Panc1 (cell line): Measurements from ENCODE around the gene DPM3. TPM values are rescaled to one million over a fixed set of nuclear protein-coding genes. Genes with fewer than 3 reads are reported as not detected.
"Not testable (repeated sequence)": the region's sequence is repeated elsewhere in the genome, so short reads cannot be mapped to it uniquely, and the experiment has no call there.

Experiments used
- ATAC-seq: fragments of 200-7000 bp; cut with Tn5 transposase; 2 replicates; pipeline ENCODE4 v1.9.1; 2020; ENCODE audit warnings: mild to moderate bottlenecking, moderate library complexity
- BruUV-seq: library from RNA; stranded (reverse); fragments of 400-500 nt; replicated peaks from 2 replicates; lab custom pipeline; 2021; lab: Mats Ljungman, UMichigan
- CTCF ChIA-PET: fragments of 300-600 bp; sonication (Branson Sonifier 250); formaldehyde crosslinking; loops from one replicate; lab custom pipeline; 2022; ENCODE audit warnings: antibody characterized with exemption; lab: Charles Lee
- POLR2A ChIA-PET: fragments of 300-600 bp; sonication (Branson Sonifier 250); formaldehyde crosslinking; loops from one replicate; lab custom pipeline; 2022; ENCODE audit warnings: antibody characterized with exemption; lab: Charles Lee
- DNase-seq: peaks from one replicate; pipeline ENCODE4 v3.0.0-alpha.2; 2010; ENCODE audit warnings: low read depth, low spot score
- H3K27ac ChIP-seq: 2 replicates; pipeline ENCODE4 v1.5.1; 2011; ENCODE audit warnings: mild to moderate bottlenecking, low read length, inconsistent platforms
- H3K27me3 ChIP-seq: fragments of 200-500 bp; sonication (Bioruptor generic); 2 replicates; pipeline ENCODE4 v1.6.0; 2014; ENCODE audit warnings: low read length, inconsistent platforms; ENCODE audit not compliant: control insufficient read depth, insufficient read depth
- H3K36me3 ChIP-seq: fragments of 200-500 bp; sonication (Bioruptor generic); 2 replicates; pipeline ENCODE4 v1.5.1; 2014; ENCODE audit warnings: inconsistent platforms, mild to moderate bottlenecking, low read length, moderate library complexity; ENCODE audit not compliant: control insufficient read depth, insufficient read depth
- H3K4me1 ChIP-seq: 2 replicates; pipeline ENCODE4 v1.5.1; 2011; ENCODE audit warnings: inconsistent platforms, mild to moderate bottlenecking, low read length, moderate library complexity; ENCODE audit not compliant: control insufficient read depth, insufficient read depth
- H3K4me3 ChIP-seq, 2 experiments: 2 replicates each; pipeline ENCODE4 v1.5.1; 2011 to 2012; ENCODE audit warnings: low read depth in 2 of 2, low read length in 2 of 2, mild to moderate bottlenecking in 2 of 2, inconsistent platforms in 1 of 2, moderate library complexity in 1 of 2
- H3K9me3 ChIP-seq: fragments of 200-500 bp; sonication (Bioruptor generic); 2 replicates; pipeline ENCODE4 v1.5.1; 2014; ENCODE audit warnings: low read depth, mild to moderate bottlenecking, inconsistent platforms, low read length, moderate library complexity; ENCODE audit not compliant: control insufficient read depth, insufficient read depth
- POLR2AphosphoS5 ChIP-seq: IDR thresholded peaks from 2 replicates; pipeline ENCODE4 v1.6.1; 2012; ENCODE audit warnings: mild to moderate bottlenecking, low read depth, low read length, moderate library complexity
- SIN3A ChIP-seq: IDR thresholded peaks from 2 replicates; pipeline ENCODE4 v1.6.1; 2012; ENCODE audit warnings: low read depth, mild to moderate bottlenecking, low read length, moderate library complexity, borderline replicate concordance; ENCODE audit not compliant: insufficient read depth
- TCF7L2 ChIP-seq: IDR thresholded peaks from 2 replicates; pipeline ENCODE4 v1.6.1; 2011; ENCODE audit warnings: mild to moderate bottlenecking, low read depth, low read length, inconsistent platforms
- in situ Hi-C: cut with HindIII; loops from 2 replicates; pipeline ENCODE4 v1.10.0; 2016; ENCODE audit warnings: low sequenced_read_pairs, low pct_unique_long_range_greater_than_20kb
- intact Hi-C: fragments of 100-400 bp; cut with micrococcal nuclease; formaldehyde crosslinking; loops from one replicate; pipeline ENCODE4 v1.10.0; 2022; ENCODE audit not compliant: unreplicated experiment
- total RNA-seq: library from RNA; stranded (reverse); gene quantifications from one replicate; pipeline ENCODE4 v1.2.1, GENCODE V29; 2021; ENCODE audit not compliant: unreplicated experiment
- TF ChIP-seq, protein P1 (sequence below): fragments of 450-650 bp; IDR thresholded peaks from 2 replicates; pipeline ENCODE4 v1.5.1; 2017; ENCODE audit warnings: mild to moderate bottlenecking
- TF ChIP-seq, protein P2 (sequence below), 2 experiments: IDR thresholded peaks; 2 replicates each; pipeline ENCODE4 v1.6.1; 2011 to 2012; ENCODE audit warnings: low read depth in 2 of 2, control low read depth in 1 of 2, low read length in 1 of 2, mild to moderate bottlenecking in 1 of 2, moderate library complexity in 1 of 2; ENCODE audit not compliant: insufficient read depth in 1 of 2

Gene DPM3
- total RNA-seq, 1 experiment from 2014 or later = 66.0 TPM

DNA sequence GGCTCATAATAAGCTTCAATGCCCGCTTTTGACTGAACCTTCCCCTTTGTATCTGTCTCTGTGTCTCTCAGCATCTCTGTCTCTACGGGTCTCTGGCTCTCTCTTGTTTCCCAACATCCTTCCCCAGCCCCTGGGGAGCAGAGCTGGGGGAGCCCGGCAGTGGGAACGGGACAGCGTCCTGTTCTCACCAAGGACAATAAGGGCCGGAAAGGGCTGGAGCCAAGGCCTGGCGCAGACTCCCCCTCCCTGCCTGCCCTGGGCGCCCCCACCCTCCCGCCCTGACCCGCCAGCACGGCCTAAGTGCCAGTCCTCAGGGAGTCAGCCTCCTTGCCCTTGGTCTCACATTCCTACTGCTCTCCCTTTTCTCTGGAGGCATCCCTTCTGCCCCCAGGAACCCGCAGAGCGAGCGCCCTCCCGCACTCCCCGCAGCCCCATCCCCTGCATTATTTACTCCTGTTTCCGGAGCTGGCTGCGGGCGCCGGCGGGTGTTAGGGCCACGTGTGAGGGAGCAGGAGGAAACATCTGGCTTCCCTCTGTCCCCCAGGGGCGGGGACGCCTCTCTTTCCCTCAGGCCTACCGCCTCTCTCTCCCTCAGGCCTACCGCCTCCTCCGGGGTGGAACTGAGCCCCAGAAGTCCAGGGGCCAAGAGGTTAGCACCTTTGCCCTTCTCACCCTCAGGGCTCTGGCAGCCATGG is 26.3 kb upstream of the DPM3 start:
- in situ Hi-C loops (no loop called here), intact Hi-C loops (no loop called here)
- H3K27ac ChIP-seq = no peak overlapping the region
- peaks cover 6% of the 10 kb centered on the region for H3K4me1 ChIP-seq
- DNase-seq (no peak), ATAC-seq (no peak)
- H3K9me3 ChIP-seq = no peaks in the 10 kb centered on the region
- no TSS peak for BruUV-seq
- H3K36me3 ChIP-seq = no peaks in the 10 kb centered on the region; the same call in 1 of the 2 replicates
- TF ChIP-seq, protein P1, sequence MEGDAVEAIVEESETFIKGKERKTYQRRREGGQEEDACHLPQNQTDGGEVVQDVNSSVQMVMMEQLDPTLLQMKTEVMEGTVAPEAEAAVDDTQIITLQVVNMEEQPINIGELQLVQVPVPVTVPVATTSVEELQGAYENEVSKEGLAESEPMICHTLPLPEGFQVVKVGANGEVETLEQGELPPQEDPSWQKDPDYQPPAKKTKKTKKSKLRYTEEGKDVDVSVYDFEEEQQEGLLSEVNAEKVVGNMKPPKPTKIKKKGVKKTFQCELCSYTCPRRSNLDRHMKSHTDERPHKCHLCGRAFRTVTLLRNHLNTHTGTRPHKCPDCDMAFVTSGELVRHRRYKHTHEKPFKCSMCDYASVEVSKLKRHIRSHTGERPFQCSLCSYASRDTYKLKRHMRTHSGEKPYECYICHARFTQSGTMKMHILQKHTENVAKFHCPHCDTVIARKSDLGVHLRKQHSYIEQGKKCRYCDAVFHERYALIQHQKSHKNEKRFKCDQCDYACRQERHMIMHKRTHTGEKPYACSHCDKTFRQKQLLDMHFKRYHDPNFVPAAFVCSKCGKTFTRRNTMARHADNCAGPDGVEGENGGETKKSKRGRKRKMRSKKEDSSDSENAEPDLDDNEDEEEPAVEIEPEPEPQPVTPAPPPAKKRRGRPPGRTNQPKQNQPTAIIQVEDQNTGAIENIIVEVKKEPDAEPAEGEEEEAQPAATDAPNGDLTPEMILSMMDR = no peak
- TF ChIP-seq POLR2AphosphoS5 (no peak), SIN3A (no peak), TCF7L2 (no peak)
- TF ChIP-seq, protein P2, sequence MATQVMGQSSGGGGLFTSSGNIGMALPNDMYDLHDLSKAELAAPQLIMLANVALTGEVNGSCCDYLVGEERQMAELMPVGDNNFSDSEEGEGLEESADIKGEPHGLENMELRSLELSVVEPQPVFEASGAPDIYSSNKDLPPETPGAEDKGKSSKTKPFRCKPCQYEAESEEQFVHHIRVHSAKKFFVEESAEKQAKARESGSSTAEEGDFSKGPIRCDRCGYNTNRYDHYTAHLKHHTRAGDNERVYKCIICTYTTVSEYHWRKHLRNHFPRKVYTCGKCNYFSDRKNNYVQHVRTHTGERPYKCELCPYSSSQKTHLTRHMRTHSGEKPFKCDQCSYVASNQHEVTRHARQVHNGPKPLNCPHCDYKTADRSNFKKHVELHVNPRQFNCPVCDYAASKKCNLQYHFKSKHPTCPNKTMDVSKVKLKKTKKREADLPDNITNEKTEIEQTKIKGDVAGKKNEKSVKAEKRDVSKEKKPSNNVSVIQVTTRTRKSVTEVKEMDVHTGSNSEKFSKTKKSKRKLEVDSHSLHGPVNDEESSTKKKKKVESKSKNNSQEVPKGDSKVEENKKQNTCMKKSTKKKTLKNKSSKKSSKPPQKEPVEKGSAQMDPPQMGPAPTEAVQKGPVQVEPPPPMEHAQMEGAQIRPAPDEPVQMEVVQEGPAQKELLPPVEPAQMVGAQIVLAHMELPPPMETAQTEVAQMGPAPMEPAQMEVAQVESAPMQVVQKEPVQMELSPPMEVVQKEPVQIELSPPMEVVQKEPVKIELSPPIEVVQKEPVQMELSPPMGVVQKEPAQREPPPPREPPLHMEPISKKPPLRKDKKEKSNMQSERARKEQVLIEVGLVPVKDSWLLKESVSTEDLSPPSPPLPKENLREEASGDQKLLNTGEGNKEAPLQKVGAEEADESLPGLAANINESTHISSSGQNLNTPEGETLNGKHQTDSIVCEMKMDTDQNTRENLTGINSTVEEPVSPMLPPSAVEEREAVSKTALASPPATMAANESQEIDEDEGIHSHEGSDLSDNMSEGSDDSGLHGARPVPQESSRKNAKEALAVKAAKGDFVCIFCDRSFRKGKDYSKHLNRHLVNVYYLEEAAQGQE (IDR thresholded peaks at IDR 0.05; ENCODE audit: insufficient read depth in 1 of 2, low read depth in 2 of 2, low read length in 1 of 2) = no peak
- H3K4me3 ChIP-seq = no peak overlapping the region
- ChIA-PET CTCF (interaction anchor here (0.5 to 3.3 kb wide), 9 partner anchors 27 to 165 kb away, joined by 3 to 27 read pairs (median 4); no protein-coding TSS in a partner anchor), POLR2A (interaction anchor here (0.7 to 1.2 kb wide), 2 partner anchors 27 to 35 kb away, joined by 3 read pairs; no protein-coding TSS in a partner anchor)
- no peaks in the 10 kb centered on the region for H3K27me3 ChIP-seq

DNA sequence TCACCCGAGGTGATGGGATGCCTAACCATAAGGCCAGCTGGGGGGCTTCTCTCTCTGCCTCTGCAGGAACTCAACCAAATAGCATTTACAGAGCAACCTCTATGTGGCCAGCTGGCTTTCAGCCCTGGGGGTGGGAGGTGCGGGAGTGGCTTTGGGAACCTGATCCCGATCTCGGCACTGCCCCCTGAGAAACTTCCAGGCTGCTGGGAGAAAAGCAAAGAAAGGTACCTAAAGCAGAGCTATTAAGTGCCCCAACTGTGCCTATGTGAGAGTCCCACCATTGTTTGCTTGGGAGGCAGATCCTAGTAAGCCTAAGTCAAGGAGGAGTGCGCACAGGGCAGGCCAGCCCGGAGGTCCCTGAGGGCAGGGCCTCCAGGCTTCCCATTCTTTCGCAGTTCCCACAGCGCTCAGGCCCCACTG is 25.7 kb upstream of the DPM3 start:
- Histone ChIP-seq H3K36me3 (no peaks in the 10 kb centered on the region; the same call in 1 of the 2 replicates), H3K9me3 (no peaks in the 10 kb centered on the region), H3K27ac (no peak overlapping the region), H3K4me3 (no peak overlapping the region), H3K4me1 (peaks cover 6% of the 10 kb centered on the region; the same call in 1 of the 2 replicates), H3K27me3 (no peaks in the 10 kb centered on the region)
- ATAC-seq (no peak), DNase-seq (no peak)
- CTCF ChIA-PET = interaction anchor here (0.5 kb wide), 1 partner anchor 165 kb away, joined by 3 read pairs; no protein-coding TSS in a partner anchor
- intact Hi-C loops (no loop called here), in situ Hi-C loops (no loop called here)
- no TSS peak for BruUV-seq
- TF ChIP-seq, protein P1 = no peak
- TF ChIP-seq SIN3A = no peak
- TF ChIP-seq TCF7L2 = no peak
- TF ChIP-seq, protein P2 (IDR thresholded peaks at IDR 0.05; ENCODE audit: insufficient read depth in 1 of 2, low read depth in 2 of 2, low read length in 1 of 2) = no peak
- no peak for TF ChIP-seq POLR2AphosphoS5
- POLR2A ChIA-PET = no interaction called here

DNA sequence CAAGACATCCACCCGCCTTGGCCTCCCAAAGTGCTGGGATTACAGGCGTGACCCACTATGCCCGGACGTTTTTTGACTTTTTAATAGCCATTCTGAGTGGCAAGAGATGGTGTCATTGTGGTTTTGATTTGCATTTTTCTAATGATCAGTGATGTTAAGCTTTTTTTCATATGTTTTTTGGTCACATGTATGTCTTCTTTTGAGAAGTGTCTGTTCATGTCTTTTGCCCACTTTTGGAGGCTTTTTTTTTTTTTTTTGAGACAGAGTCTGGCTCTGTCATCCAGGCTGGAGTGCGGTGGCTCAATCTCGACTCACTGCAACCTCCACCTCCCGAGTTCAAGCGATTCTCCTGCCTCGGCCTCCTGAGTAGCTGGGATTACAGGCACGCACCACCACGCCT is 24.3 kb upstream of the DPM3 start:
- intact Hi-C loops, H3K4me1 ChIP-seq, BruUV-seq, H3K4me3 ChIP-seq, H3K9me3 ChIP-seq, H3K36me3 ChIP-seq, POLR2A ChIA-PET, H3K27ac ChIP-seq, ATAC-seq, DNase-seq, H3K27me3 ChIP-seq, in situ Hi-C loops: not testable (repeated sequence)
- CTCF ChIA-PET = interaction anchor here (0.8 kb wide), 1 partner anchor 8 kb away, joined by 6 read pairs; the partner anchor contains the start of gene KRTCAP2
